Panc1 (cell line): ENCODE measurements around the gene RASGRF2. TPM values are rescaled to one million over a fixed set of nuclear protein-coding genes. Genes with fewer than 3 reads are reported as not detected.

Experiments
- ATAC-seq: fragments of 200-7000 bp; cut with Tn5 transposase; 2 replicates; pipeline ENCODE4 v1.9.1; 2020; ENCODE audit warnings: mild to moderate bottlenecking, moderate library complexity
- BruUV-seq: library from RNA; stranded (reverse); fragments of 400-500 nt; replicated peaks from 2 replicates; lab custom pipeline; 2021; lab: Mats Ljungman, UMichigan
- CTCF ChIA-PET: fragments of 300-600 bp; sonication (Branson Sonifier 250); formaldehyde crosslinking; loops from one replicate; lab custom pipeline; 2022; ENCODE audit warnings: antibody characterized with exemption; lab: Charles Lee
- POLR2A ChIA-PET: fragments of 300-600 bp; sonication (Branson Sonifier 250); formaldehyde crosslinking; loops from one replicate; lab custom pipeline; 2022; ENCODE audit warnings: antibody characterized with exemption; lab: Charles Lee
- DNase-seq: peaks from one replicate; pipeline ENCODE4 v3.0.0-alpha.2; 2010; ENCODE audit warnings: low read depth, low spot score
- H3K27ac ChIP-seq: 2 replicates; pipeline ENCODE4 v1.5.1; 2011; ENCODE audit warnings: mild to moderate bottlenecking, low read length, inconsistent platforms
- H3K27me3 ChIP-seq: fragments of 200-500 bp; sonication (Bioruptor generic); 2 replicates; pipeline ENCODE4 v1.6.0; 2014; ENCODE audit warnings: low read length, inconsistent platforms; ENCODE audit not compliant: control insufficient read depth, insufficient read depth
- H3K36me3 ChIP-seq: fragments of 200-500 bp; sonication (Bioruptor generic); 2 replicates; pipeline ENCODE4 v1.5.1; 2014; ENCODE audit warnings: inconsistent platforms, mild to moderate bottlenecking, low read length, moderate library complexity; ENCODE audit not compliant: control insufficient read depth, insufficient read depth
- H3K4me1 ChIP-seq: 2 replicates; pipeline ENCODE4 v1.5.1; 2011; ENCODE audit warnings: inconsistent platforms, mild to moderate bottlenecking, low read length, moderate library complexity; ENCODE audit not compliant: control insufficient read depth, insufficient read depth
- H3K4me3 ChIP-seq, 2 experiments: 2 replicates each; pipeline ENCODE4 v1.5.1; 2011 to 2012; ENCODE audit warnings: low read depth in 2 of 2, low read length in 2 of 2, mild to moderate bottlenecking in 2 of 2, inconsistent platforms in 1 of 2, moderate library complexity in 1 of 2
- H3K9me3 ChIP-seq: fragments of 200-500 bp; sonication (Bioruptor generic); 2 replicates; pipeline ENCODE4 v1.5.1; 2014; ENCODE audit warnings: low read depth, mild to moderate bottlenecking, inconsistent platforms, low read length, moderate library complexity; ENCODE audit not compliant: control insufficient read depth, insufficient read depth
- CTCF ChIP-seq: fragments of 450-650 bp; IDR thresholded peaks from 2 replicates; pipeline ENCODE4 v1.5.1; 2017; ENCODE audit warnings: mild to moderate bottlenecking
- POLR2AphosphoS5 ChIP-seq: IDR thresholded peaks from 2 replicates; pipeline ENCODE4 v1.6.1; 2012; ENCODE audit warnings: mild to moderate bottlenecking, low read depth, low read length, moderate library complexity
- REST ChIP-seq, 2 experiments: IDR thresholded peaks; 2 replicates each; pipeline ENCODE4 v1.6.1; 2011 to 2012; ENCODE audit warnings: low read depth in 2 of 2, control low read depth in 1 of 2, low read length in 1 of 2, mild to moderate bottlenecking in 1 of 2, moderate library complexity in 1 of 2; ENCODE audit not compliant: insufficient read depth in 1 of 2
- SIN3A ChIP-seq: IDR thresholded peaks from 2 replicates; pipeline ENCODE4 v1.6.1; 2012; ENCODE audit warnings: low read depth, mild to moderate bottlenecking, low read length, moderate library complexity, borderline replicate concordance; ENCODE audit not compliant: insufficient read depth
- TCF7L2 ChIP-seq: IDR thresholded peaks from 2 replicates; pipeline ENCODE4 v1.6.1; 2011; ENCODE audit warnings: mild to moderate bottlenecking, low read depth, low read length, inconsistent platforms
- in situ Hi-C: cut with HindIII; loops from 2 replicates; pipeline ENCODE4 v1.10.0; 2016; ENCODE audit warnings: low sequenced_read_pairs, low pct_unique_long_range_greater_than_20kb
- intact Hi-C: fragments of 100-400 bp; cut with micrococcal nuclease; formaldehyde crosslinking; loops from one replicate; pipeline ENCODE4 v1.10.0; 2022; ENCODE audit not compliant: unreplicated experiment
- total RNA-seq: library from RNA; stranded (reverse); gene quantifications from one replicate; pipeline ENCODE4 v1.2.1, GENCODE V29; 2021; ENCODE audit not compliant: unreplicated experiment

Gene RASGRF2
- total RNA-seq, 1 experiment from 2014 or later: 4.7 TPM

GRCh38 chr5:80937584-80938356, 22.4 kb upstream of the RASGRF2 start:
- no peaks in the 10 kb centered on the region for H3K4me1 ChIP-seq
- BruUV-seq: no TSS peak
- no peaks in the 10 kb centered on the region for H3K9me3 ChIP-seq
- no peak overlapping the region for H3K4me3 ChIP-seq
- H3K36me3 ChIP-seq: no peaks in the 10 kb centered on the region
- intact Hi-C loops: no loop called here
- POLR2A ChIA-PET: no interaction called here
- no peak overlapping the region for H3K27ac ChIP-seq
- no peak for DNase-seq
- CTCF ChIA-PET: no interaction called here
- H3K27me3 ChIP-seq: no peaks in the 10 kb centered on the region
- in situ Hi-C loops: no loop called here
- ATAC-seq: peak; percentile 82
- TF ChIP-seq POLR2AphosphoS5 (no peak), SIN3A (no peak), CTCF (no peak), REST (IDR thresholded peaks at IDR 0.05; ENCODE audit: insufficient read depth in 1 of 2, low read depth in 2 of 2, low read length in 1 of 2) (no peak), TCF7L2 (no peak)

- Histone ChIP-seq H3K27me3 (no peaks in the 10 kb centered on the region), H3K4me3 (no peak overlapping the region), H3K4me1 (no peaks in the 10 kb centered on the region), H3K9me3 (no peaks in the 10 kb centered on the region), H3K27ac (no peak overlapping the region), H3K36me3 (no peaks in the 10 kb centered on the region)
- TF ChIP-seq CTCF (no peak), SIN3A (no peak), POLR2AphosphoS5 (no peak), REST (IDR thresholded peaks at IDR 0.05; ENCODE audit: insufficient read depth in 1 of 2, low read depth in 2 of 2, low read length in 1 of 2) (no peak), TCF7L2 (no peak)
- in situ Hi-C loops (no loop called here), intact Hi-C loops (no loop called here)
- no TSS peak for BruUV-seq
- ATAC-seq (no peak), DNase-seq (no peak)
- CTCF ChIA-PET: no interaction called here
- POLR2A ChIA-PET: no interaction called here
Observed at GRCh38 chr5:80941496-80941895, 18.7 kb upstream of the RASGRF2 start.
